ENCODE results near the gene THTPA.

THTPA gene, protein sequence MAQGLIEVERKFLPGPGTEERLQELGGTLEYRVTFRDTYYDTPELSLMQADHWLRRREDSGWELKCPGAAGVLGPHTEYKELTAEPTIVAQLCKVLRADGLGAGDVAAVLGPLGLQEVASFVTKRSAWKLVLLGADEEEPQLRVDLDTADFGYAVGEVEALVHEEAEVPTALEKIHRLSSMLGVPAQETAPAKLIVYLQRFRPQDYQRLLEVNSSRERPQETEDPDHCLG

DNA sequence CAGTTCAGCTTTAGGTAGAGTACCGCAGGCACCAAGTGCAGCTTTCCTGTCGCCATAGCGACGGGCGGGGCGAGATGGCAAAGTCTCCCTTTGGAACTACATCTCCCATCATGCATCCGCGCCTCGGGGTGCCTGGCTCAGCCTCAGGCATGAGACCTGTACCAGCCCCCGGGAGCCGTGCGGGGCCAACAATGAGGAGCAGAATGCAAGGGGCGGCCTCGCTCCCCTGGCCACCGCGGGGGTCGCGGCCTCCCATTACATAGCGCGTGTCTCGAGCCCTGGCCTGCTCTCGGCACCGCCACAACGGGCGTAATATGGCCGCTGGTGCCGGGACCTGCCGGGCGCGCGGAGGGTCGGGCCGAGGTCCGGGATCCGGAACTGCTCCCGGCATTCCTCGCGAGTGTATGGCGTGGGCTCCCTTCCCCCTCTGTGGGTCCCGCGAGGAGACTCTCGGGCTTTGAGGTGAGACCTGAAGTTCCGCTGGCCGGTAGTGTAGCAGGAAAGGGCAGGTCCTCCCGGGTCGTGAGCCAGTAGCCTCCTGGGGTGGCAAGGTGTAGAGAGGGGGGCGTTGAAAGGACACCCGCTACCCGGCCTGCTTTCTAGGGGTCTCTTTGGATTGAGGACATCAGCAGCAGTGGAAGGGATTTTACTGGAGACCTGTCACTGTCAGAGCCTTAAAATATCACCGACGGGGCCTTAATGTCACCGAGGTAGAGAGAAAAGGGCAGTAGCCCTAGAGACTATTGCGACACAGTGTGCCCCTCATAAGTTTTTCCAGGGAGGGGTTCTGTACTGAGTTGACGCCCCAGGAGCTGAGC lies at the start of gene THTPA:
TSS of gene THTPA (plus strand) at position 390 of the 818 bp plus-strand sequence. CDS start 487 bp downstream, outside the sequence.
- in situ Hi-C loops (cut with HindIII; ENCODE audit: low sequenced_read_pairs) = no loop called here

DNA sequence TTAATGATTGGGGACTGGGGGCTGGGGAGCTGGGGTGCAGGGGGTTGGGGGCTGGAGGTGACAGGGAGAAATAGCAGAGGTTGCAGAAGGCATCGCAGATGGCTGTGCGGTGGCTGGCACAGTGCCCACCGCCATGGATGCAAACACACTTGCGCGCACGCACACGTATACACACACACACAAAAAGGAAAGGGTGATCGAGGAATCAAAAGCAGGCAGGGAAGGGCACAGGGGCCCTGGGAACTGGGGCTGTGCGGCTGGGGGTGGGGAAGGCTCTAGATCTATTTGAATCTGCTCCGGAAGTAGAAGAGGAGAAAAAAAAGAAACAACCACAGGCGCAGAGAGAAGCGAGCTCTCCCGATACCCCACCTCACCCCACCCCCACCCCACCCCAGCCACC lies 43.9 kb upstream of the THTPA start:
- in situ Hi-C loops (cut with HindIII; ENCODE audit: low sequenced_read_pairs) = no loop called here

DNA sequence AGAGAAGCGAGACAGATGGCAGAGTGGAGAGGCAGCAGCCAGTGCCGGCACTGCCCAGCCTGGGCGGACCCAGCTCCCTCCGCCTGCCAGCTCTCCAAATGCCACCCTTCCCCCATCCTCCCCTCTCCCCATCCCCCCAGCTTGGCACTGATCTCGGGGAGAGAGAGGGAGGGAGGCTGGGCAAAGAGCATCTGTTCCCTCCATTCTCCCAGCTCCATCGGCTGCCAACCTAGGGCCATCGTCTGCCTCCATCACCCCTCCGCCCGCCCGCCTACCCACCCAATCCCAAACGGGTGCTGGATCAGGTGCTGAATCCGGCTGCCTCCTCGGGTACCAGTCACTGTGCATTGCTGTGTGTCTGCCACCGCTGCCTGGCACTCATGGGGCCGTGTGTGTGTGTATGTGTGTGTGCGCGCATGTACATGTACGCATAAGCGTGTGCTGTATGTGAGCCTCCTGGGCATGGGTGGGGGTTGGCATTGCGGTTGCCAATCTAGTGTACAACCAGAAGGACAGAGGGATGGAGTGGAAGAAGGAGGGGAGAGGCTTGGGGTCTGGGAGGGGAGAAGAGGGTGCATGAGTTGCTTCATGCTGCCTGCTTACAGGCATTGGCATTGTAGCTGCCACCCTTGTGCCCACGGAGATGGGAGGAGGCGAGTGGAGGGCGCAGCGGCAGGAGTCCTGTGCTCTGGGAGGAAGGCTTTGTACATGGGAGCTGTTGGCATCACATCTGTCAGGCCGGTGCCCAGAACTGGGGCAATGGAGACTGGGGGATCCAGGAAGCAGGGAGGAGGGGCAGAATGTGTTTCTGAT lies 42.9 kb upstream of the THTPA start:
- in situ Hi-C loops (cut with HindIII; ENCODE audit: low sequenced_read_pairs) = no loop called here

DNA sequence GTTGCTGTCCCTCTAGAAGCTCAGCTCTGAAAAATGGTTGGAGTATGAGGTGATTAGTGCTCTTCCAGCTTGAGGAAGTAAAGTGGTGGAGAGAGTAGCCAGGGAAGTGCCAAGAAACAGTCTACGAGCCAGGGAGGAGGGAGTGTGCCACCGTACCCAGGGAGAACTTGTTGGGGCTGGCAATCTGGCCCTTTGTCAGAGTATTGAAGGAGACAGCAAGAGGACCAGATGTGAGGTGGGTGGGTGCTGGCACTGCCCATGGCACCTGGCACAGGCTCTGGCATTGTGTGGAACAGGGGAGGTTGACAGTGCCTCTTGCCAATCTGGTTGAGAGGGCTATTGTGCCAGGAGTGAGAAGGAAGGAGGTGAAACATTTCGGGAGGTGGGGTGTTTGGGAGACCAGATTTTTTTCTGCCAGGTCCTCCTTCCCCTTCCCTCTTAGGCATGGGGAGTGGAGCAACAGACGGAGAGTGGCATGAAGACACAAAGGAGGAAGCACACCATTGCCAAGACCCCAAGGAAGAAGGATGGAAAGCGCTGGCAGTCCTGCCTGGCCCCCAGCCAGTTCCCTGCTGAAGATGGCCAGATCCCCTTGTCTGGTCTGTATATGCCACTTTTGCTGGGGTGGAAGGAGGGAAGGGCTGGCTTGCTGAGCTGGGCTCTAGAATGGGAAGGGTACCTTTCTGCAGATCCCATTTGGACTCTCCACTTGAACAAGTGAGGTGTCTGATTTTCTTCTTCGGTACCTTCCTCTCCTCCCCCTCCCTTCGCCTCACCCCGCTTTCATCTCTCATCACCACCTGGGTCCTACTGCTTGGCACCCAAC lies 42.0 kb upstream of the THTPA start:
- in situ Hi-C loops (cut with HindIII; ENCODE audit: low sequenced_read_pairs) = no loop called here

DNA sequence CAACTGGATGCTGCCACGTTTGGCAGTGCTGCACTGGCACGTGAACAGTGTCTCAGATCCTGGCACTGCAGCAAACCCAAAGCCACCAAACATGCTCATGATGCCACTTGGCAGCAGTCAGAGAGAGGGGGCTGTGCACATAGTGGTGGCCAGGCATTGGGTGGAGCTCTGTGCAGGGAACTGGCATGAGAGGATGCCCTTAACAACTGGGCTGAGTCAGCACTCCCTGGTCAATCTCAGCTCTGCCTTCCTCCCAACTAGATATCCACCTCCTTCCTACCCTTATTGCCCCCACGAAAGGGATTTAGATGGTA lies 41.5 kb upstream of the THTPA start:
- in situ Hi-C loops (cut with HindIII; ENCODE audit: low sequenced_read_pairs) = no loop called here

DNA sequence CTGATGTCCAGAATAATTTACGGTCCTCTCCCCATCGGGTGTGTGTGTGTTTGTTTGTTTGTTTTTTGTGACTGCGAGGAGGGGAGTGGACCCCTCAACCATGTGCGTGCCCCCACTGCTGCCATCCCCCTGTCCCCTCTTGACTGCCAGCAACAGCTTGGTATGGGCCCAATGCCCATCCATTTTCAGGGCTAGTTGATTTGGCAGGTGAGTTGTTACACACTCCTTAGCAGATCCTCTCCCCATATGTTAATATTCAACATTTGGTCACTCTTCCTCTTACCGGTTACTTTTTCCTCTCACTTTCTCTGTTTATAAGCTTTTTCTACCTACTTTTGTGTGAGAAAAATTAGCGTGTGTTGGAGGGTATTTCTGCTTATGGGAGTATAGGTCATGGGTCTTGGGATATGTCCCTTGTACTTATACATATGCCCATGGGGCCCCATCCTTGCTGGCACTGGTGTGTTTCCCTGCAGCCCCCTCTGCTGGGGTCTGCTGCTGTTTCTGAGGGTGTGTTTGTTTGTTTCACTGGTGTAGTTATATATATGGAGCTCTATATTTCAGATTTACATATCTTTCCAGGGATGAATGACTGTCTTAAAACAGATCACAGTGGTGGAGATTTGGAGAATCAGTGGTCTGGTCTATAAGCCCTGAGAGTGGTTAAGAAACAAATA lies 38.3 kb upstream of the THTPA start:
- in situ Hi-C loops (cut with HindIII; ENCODE audit: low sequenced_read_pairs) = no loop called here

DNA sequence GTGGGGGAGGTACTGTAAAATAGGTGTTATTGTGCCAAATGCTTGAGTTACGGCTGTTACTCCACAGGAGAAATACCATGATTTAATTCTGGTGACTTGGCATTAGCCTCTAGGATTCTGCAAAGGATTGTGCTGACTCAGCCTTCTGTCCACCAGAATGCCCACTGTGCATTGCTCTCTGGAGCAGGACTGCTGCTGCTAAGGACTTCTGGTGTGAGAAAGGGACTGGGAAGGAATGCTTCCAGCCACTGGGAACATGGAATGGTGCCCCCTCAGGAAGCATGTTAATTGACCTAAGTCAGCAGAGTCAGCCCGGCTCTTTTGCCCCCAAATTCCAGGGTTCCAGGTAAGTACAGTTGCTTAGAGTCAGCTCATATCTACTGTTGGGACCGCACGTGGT lies 37.4 kb upstream of the THTPA start:
- in situ Hi-C loops (cut with HindIII; ENCODE audit: low sequenced_read_pairs) = no loop called here

DNA sequence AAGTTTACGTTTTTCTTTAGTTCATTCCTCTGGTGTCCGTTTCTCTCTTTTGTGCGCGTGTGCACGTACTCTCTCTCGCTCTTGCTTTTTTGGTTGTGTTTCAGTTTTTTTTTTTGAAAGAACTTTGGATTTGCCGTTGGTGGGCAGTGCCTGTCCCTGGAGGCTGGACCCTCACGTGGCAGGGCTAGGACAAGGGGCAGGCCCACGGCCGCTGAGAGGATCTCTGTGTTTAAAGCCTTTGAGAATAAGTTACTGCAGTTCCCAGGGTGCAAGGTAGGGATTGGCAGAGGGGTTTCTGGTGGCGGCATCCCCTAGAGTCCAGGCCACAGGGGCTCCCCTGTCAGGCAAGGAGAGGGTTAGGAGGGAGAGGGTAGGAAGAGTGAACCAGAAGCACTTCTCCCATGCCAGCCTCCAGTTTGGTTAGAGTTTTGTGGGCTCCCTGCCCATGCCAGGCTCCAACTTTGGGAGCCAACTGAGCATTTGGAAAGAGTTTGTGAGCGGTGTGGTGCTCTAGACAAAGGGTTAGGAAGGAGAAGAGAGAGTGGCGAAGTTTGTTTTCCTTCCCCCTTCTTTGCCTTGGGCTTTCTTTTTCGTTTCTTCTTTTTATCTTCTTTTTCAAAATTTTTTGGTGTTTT lies 35.1 kb upstream of the THTPA start:
- in situ Hi-C loops (cut with HindIII; ENCODE audit: low sequenced_read_pairs) = no loop called here

DNA sequence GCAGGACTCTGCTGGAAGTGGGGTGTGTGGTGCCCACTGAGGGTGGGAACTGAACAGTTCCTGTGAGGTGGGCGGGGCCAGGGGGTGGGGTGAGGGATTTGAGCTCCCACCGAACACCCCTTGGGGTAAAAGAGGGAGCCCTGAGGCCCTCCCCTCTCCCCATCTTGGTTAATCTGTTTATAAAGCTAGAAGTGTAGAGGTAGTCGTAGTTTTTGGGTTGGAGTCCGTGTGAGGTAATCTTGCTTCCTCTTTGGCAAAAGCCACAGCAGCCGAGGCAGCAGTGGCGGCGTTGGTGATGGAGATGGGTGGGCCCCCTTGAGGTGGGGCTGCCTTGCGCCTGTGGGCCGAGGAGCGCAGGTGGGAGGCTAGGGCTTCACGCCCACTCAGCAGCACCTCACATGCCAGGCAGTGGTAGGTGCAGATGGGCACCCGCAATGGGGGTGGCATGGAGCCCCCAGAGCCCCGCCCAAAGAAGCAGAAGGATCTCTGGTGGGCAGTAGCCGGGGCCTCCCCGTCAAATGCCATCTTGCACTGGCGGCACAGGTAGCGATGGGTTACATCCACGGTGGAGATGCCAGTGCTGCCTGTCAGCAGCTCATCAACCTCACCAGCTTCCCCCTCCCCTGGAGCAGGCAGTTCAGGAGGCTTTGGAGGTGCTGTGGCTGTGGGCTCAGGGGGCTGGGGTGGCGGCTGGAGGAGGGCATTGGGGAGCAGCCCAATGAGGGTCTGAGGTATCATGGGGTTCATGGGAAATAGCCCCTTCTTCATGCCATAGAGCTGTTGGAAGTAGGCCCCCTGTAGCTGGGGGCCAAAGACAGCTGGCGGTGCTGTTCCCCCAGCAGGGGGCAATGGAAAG lies 34.1 kb upstream of the THTPA start:
- in situ Hi-C loops (cut with HindIII; ENCODE audit: low sequenced_read_pairs) = no loop called here

DNA sequence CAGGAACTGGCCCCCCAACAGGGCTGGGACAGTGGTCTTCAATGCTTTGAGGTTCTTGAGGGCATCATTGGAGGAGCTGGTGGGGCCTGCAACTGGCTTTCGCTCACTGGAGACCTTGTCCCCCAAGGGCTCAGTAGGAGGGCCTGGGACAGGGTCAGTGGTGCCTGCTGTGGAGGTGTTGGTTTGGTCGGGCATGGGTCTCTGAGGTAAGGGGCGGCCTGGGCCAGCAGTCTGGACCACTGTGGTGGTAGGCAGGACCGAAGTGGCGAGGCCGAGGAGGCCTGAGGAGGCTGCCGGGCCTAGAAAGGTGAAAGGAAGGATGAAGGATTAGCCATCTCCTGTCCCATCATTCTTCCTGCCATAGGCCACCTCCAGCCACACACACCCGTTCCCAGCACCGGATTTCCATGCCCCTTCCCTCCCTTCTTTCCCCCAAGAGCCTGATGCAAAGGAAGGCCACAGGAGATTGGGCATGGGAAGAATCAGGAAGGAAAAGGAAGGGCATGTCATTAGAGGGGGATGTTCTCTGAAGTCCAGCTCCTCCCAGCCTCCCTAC lies 33.4 kb upstream of the THTPA start:
- in situ Hi-C loops (cut with HindIII; ENCODE audit: low sequenced_read_pairs) = no loop called here

DNA sequence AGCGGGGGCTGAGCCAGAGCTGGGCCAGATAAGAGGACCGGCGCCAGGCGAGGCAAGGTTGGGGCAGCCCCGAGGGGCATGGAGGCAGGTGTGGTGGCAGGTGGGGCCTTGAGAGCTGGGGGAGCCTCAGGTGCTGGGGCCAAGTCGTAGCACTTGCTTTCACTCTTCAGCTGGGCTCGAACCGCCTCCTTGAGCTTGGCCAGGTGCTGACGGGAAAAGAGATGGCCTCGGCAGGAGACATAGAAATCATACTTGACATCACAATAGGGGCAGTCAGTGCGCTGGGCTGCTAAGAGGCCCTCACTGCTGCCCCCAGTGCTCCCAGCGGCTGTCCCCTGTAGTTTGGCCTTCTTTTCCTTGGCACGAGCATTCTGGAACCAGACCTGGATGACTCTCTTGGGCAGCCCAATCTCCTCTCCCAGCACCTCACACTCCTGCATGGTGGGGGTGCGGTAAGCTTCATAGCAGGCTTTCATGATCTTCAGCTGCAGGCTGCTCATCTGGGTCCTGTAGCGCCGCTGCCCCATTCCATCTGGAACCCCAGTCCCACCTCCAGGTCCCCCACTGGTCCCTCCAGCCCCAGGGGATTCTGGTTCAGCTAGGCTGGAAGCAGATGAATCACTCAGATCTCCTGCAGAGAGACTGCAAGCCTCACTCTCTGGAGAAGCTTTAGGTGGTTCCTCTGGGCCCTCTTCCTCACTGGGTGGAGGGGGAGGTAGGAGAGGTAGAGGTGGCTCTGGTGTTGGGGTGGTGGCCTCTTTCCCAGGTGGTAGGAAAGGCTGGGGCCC lies 32.6 kb upstream of the THTPA start:
- in situ Hi-C loops (cut with HindIII; ENCODE audit: low sequenced_read_pairs) = no loop called here

DNA sequence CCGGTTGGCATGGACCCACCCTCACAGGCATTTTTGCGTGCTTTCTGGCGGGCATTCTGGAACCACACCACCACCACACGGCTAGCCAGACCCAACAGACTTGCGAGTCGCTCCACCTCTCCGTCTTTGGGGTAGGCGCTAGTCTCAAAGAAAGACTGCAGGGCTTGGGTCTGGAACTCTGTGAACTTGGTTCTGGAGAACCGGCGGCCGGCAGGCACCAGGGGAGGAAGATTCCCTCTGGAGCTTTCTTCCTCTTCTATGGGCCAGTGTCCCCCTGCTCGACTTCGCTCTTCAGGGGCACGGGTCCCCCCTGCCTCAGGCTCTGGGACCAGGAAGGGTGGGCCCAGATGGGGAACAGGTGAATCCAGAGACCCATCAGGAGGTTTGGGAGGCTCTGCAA lies 31.1 kb upstream of the THTPA start:
- in situ Hi-C loops (cut with HindIII; ENCODE audit: low sequenced_read_pairs) = no loop called here

DNA sequence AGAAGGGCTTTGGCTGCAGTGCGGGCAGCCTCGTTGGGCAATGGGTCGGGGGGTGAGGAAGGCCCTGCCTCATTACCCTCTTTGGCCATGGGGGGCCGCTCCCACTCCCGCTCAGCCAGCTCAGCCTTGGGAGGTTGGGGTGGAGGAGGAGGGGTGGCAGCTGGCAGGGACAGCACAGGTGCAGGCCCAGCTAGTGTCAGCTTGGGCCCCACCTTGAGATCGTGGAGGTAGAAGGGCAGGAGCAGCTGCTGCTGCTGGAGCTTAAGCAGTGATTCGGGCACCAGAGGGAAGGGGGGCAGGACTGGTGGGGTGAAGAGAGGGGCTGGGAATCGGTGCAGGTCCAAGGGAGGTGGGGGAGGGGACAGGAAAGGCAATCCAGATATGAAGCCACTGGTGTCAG lies 30.5 kb upstream of the THTPA start:
- in situ Hi-C loops (cut with HindIII; ENCODE audit: low sequenced_read_pairs) = no loop called here

DNA sequence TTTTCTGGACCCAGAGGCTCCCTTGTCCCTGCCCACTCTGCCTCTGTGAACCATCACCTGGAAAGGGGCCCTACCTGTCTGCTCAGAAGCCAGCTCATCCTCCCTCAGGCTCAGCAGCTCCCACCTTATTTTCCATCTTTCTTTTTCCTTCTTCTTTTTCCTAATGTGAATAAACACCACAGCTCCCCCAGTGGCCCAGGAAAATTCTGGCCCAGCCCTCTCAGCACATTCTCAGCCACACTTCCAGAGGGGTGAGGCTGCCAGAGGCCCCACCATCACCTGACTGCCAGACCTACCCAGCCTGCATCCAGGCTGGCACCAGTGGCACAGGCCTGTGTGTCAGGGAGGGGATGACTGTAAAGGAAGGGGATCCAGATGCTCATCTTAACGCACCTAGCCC lies 27.5 kb upstream of the THTPA start:
- in situ Hi-C loops (cut with HindIII; ENCODE audit: low sequenced_read_pairs) = no loop called here

DNA sequence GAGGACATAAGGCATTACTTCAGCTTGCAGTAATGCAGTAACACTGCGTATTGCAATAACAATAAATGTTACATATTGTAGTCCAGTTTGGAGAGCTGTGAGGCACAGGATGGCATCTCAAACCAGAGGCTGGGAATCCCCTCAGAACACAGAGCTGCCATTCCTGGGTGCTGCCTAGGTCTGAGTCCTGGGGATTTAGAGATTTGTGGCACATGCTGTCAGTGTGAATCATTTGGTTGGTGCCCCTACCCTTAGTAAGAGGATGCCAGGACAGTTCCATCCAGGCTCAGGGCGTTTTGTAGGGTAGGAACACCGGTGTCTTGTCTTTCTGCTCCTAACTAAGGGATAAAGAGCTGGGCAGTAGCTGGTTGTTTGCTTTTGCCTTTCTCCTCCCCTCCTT lies 27.1 kb upstream of the THTPA start:
- in situ Hi-C loops (cut with HindIII; ENCODE audit: low sequenced_read_pairs) = no loop called here

DNA sequence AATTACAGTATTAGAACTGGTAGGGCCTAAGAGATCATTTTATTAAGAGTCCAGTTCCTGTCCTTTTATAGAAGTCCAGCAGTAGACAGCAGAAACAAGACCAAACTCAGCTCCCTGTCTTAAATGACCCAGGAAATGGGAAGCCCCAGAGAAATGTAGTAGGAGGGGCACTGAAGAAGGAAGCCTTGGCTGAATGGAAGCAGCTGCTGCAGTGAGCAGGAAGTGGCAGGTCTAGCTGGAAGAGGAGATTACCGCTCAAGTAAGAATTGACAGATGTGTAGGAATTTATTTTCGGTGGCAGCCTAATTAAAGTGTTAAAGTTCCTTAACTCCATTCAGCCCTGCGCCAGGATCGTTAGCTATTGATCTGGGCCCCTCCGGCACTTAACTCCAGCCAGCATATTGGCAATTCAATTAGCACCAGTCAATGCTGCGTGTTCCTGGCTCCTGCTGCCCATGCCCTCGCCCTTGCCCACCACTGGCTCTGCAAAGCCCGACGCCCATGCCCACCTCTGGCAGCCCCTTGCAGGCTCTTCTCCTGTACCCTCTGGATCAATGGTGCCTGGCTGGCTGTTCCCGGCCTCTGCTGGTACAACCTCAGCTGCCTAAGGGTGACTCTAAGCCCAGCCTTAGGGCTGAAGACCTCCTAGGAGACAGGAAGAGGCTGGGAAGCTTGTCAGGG lies 25.6 kb upstream of the THTPA start:
- in situ Hi-C loops (cut with HindIII; ENCODE audit: low sequenced_read_pairs) = loop anchor here (5.0 kb wide), 1 partner anchor 83 kb away; no protein-coding TSS in a partner anchor

DNA sequence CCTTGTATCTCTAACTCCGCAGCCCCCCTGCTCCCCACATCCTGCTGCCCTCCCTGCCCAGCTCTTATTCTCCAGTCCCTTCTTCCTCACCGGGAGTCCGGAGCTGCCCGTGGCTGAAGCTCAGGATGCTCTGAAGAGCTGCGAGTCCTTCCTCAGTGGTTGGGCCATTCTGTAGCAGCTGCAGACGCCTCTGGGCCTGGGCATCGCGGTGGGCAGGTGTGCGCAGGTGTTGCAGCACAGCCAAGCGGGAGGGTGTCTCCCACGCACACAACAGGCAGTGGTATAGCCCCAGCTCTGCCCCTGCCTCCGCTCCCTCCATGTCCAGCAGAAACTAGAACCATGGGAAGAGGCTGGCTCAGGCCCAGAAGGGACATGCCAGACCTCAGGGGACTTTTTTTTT lies 24.7 kb upstream of the THTPA start:
- in situ Hi-C loops (cut with HindIII; ENCODE audit: low sequenced_read_pairs) = loop anchor here (5.0 kb wide), 1 partner anchor 84 kb away; no protein-coding TSS in a partner anchor

Measured in DLD1 (cell line).